Lower leg skin (tissue), 4 donors: ENCODE measurements around the gene PMEPA1. TPM values are rescaled to one million over a fixed set of nuclear protein-coding genes. Genes with fewer than 3 reads are reported as not detected.

ENCODE experiments used
- DNase-seq, 2 donors: peaks; one replicate each; pipeline ENCODE4 v3.0.0-alpha.2; 2019; ENCODE audit warnings: low spot score in 2 of 2
- H3K4me3 ChIP-seq: fragments of 200-600 bp; sonication (generic); 2 replicates; pipeline ENCODE4 v1.5.1; 2017; ENCODE audit warnings: mild to moderate bottlenecking, low read depth; ENCODE audit not compliant: poor library complexity, severe bottlenecking
- POLR2A ChIP-seq, 2 donors: fragments of 450-650 bp; IDR thresholded peaks; one replicate each; pipeline ENCODE4 v1.6.1; 2016 to 2017; ENCODE audit warnings: antibody characterized with exemption in 2 of 2, mild to moderate bottlenecking in 1 of 2, moderate library complexity in 1 of 2
- WGBS, 2 donors: methylation state at CpG; one replicate each; pipeline ENCODE4 v1.1.5; 2018; 5-methylcytosine and 5-hydroxymethylcytosine counted together
- intact Hi-C: fragments of 100-400 bp; cut with DNase I; formaldehyde crosslinking; loops from one replicate; pipeline ENCODE4 v1.15.0; 2023; ENCODE audit warnings: low total_unique reads
- total RNA-seq, 4 donors: library from RNA; depleted of rRNA; stranded (reverse); fragments of >200 nt; gene quantifications; one replicate each; pipeline ENCODE4 v1.1.0, GENCODE V29; 2016
- TF ChIP-seq, protein P1 (sequence below), 3 donors: fragments of 450-650 bp; IDR thresholded peaks; one replicate each; pipeline ENCODE4 v1.5.1; 2016; ENCODE audit warnings: antibody characterized with exemption in 3 of 3, mild to moderate bottlenecking in 3 of 3, moderate library complexity in 2 of 3

PMEPA1 gene
- total RNA-seq, 4 donors from 2014 or later: 4.3 to 22.1 (median 11.8) TPM

DNA sequence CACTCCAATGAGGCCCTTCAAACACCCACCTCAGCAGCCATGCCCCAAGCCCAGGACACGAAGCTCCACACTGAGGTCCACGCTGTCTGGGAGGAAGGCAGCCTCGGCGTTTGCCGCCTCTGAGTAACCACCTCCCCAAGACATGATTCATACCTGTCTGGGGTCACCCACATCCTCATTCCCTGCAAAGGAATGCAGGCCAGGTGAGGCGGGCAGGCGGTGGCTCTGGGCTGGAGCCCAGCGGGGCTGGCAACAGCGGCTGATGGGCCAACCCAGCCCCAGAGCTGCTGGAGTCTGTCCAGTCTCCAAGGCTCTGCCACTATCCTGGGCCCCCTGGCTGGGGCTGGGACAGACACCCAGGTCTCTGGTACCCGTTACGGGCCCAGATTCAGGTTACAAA, 14.8 kb downstream of the PMEPA1 start:
- 44 to 62% methylated on average over 11 of the region's 11 CpGs for WGBS, 2 donors
- intact Hi-C loops: loop anchor here (5.0 kb wide), 1 partner anchor 252 kb away; no protein-coding TSS in a partner anchor
- no peak for DNase-seq
- TF ChIP-seq, protein P1, sequence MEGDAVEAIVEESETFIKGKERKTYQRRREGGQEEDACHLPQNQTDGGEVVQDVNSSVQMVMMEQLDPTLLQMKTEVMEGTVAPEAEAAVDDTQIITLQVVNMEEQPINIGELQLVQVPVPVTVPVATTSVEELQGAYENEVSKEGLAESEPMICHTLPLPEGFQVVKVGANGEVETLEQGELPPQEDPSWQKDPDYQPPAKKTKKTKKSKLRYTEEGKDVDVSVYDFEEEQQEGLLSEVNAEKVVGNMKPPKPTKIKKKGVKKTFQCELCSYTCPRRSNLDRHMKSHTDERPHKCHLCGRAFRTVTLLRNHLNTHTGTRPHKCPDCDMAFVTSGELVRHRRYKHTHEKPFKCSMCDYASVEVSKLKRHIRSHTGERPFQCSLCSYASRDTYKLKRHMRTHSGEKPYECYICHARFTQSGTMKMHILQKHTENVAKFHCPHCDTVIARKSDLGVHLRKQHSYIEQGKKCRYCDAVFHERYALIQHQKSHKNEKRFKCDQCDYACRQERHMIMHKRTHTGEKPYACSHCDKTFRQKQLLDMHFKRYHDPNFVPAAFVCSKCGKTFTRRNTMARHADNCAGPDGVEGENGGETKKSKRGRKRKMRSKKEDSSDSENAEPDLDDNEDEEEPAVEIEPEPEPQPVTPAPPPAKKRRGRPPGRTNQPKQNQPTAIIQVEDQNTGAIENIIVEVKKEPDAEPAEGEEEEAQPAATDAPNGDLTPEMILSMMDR (IDR thresholded peaks at IDR 0.05): no peak
- no peak for TF ChIP-seq POLR2A (IDR thresholded peaks at IDR 0.05)
- H3K4me3 ChIP-seq: no peak overlapping the region

DNA sequence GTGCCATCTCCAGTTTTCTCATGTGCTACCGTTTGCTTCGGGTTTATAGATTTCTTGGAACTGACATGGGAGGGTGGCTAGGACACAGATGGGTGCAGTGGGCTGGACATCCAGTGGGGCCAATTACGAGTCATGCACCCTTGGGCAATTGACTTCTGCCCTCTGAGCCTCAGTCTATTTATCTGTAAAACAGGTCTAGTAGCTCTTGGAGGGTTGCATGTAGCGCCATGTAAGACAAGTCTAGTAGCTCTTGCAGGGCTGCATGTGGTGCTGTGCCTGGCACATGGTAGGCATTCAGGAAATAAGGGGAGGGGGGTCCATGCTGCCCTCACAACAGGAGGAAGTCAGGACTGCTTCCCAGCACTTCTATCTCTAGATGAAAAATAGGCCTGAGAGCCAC, 15.3 kb downstream of the PMEPA1 start:
- H3K4me3 ChIP-seq: no peak overlapping the region
- TF ChIP-seq POLR2A (IDR thresholded peaks at IDR 0.05): no peak
- TF ChIP-seq, protein P1 (IDR thresholded peaks at IDR 0.05): no peak
- intact Hi-C loops: no loop called here
- WGBS, 2 donors: 87 to 89% methylated on average over 4 of the region's 4 CpGs
- DNase-seq: no peak

DNA sequence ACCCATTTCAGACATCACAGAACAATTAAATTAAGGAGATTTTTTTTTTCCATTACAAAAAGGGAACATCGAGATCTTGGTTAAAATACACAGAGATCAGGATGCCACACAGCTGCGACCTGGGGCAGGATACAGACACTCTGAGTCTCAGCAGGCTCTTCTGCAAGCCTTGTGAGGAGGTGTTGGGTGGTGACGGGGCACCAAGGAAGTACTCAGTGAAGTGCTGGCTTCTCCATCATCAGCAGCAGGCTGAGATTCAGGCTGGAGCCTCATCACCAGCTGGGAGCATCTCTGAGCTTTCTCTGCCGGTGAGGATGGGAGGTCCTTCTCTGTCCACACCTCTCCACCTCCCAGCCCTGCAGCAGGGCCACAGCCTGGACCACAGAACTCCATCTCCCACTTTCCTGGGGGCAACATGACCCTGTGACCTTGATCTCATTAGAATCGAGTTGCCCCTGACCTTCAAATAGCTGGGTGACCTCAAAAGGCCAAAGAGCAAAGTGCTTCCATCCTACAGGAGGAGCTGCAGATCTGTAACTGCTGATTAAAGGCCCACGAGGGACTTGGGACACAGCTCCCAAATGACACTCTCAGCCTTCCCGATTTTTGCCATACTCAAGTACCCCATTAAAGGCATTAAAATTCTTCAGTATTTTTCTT, 16.0 kb downstream of the PMEPA1 start:
- intact Hi-C loops: no loop called here
- 53 to 62% methylated on average over 7 of the region's 7 CpGs for WGBS, 2 donors
- DNase-seq: no peak
- H3K4me3 ChIP-seq: no peak overlapping the region
- no peak for TF ChIP-seq POLR2A (IDR thresholded peaks at IDR 0.05)
- TF ChIP-seq, protein P1 (IDR thresholded peaks at IDR 0.05): no peak

DNA sequence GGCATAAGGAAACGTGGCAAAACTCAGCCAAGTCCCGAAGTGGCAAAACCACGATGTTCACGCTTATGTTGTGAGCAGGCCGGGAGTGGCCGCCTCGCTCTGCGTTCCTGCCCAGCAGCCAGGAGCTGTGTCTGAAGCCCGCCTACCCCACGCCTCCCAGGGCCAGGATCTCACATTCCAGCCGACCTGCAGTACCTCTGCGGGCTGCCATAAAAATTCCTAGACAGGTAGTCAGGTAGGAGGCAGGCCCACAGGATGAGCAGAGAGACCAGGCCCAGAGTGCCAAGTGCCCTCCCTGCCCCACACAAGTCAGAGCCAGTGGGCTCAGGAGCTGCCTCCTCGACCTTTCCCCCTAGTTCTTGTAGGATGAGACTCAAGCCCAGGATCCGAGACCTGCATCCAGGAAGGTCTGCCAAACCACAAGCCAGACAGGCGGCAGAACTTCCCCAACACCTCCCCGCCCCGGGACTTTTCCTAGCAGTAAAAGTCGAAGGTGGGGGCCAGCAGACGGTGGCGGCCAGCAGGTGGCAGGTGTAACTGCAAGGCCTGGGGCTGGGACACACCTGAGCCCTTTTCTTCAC, 16.7 kb downstream of the PMEPA1 start:
- intact Hi-C loops: no loop called here
- no peak for DNase-seq
- WGBS, 2 donors: 33 to 40% methylated on average over 20 of the region's 20 CpGs
- TF ChIP-seq, protein P1 (IDR thresholded peaks at IDR 0.05): no peak
- no peak for TF ChIP-seq POLR2A (IDR thresholded peaks at IDR 0.05)
- no peak overlapping the region for H3K4me3 ChIP-seq

DNA sequence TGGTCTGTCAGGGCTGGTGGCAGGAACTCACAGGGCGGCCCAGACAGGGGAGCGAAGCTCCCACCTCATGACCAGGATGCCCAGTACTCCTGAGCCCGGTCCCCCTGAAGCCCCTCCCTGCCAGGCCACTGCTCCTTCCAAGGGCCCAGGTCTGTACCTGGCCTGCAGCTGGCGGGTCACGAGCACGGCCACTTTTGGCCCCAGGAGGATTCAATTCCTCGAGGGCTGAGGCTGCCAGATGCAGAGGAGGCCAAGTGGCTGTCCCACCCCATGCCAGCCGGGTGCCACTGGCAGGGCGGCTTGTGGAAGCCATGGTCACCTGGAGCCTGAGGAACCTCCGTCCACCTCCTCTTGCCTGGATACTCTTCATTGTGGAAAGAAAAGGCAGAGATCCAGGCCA, 17.4 kb downstream of the PMEPA1 start:
- intact Hi-C loops: no loop called here
- no peak for TF ChIP-seq POLR2A (IDR thresholded peaks at IDR 0.05)
- TF ChIP-seq, protein P1 (IDR thresholded peaks at IDR 0.05): no peak
- no peak overlapping the region for H3K4me3 ChIP-seq
- no peak for DNase-seq
- WGBS, 2 donors: 78 to 88% methylated on average over 9 to 10 of the region's 10 CpGs
